Measurements from ENCODE around the gene LAMC3.

LAMC3 gene

GRCh38 chr9:131020388-131020787 is 11.4 kb downstream of the LAMC3 start:
- no peak for TF ChIP-seq ZFX (IDR thresholded peaks at IDR 0.05; ENCODE audit: borderline replicate concordance)
- no peak for TF ChIP-seq CTCF (IDR thresholded peaks at IDR 0.05)
- no peak overlapping the region for H3K27ac ChIP-seq

GRCh38 chr9:131020862-131021261 is 11.9 kb downstream of the LAMC3 start:
- no peak for TF ChIP-seq CTCF (IDR thresholded peaks at IDR 0.05)
- TF ChIP-seq ZFX (IDR thresholded peaks at IDR 0.05; ENCODE audit: borderline replicate concordance), result no peak
- no peak overlapping the region for H3K27ac ChIP-seq

GRCh38 chr9:131021785-131022184 is 12.8 kb downstream of the LAMC3 start:
- TF ChIP-seq ZFX (IDR thresholded peaks at IDR 0.05; ENCODE audit: borderline replicate concordance), result no peak
- no peak for TF ChIP-seq CTCF (IDR thresholded peaks at IDR 0.05)
- H3K27ac ChIP-seq, result no peak overlapping the region

- H3K27ac ChIP-seq, result no peak overlapping the region
- TF ChIP-seq ZFX (IDR thresholded peaks at IDR 0.05; ENCODE audit: borderline replicate concordance) (no peak), CTCF (IDR thresholded peaks at IDR 0.05) (no peak)
Observed at GRCh38 chr9:131024978-131025868, 16.2 kb downstream of the LAMC3 start.

GRCh38 chr9:131025953-131026858 is 17.2 kb downstream of the LAMC3 start:
- H3K27ac ChIP-seq, result no peak overlapping the region
- TF ChIP-seq ZFX (IDR thresholded peaks at IDR 0.05; ENCODE audit: borderline replicate concordance), result no peak
- peak; percentile 32 for TF ChIP-seq CTCF (IDR thresholded peaks at IDR 0.05)

- TF ChIP-seq ZFX (IDR thresholded peaks at IDR 0.05; ENCODE audit: borderline replicate concordance), result no peak
- no peak for TF ChIP-seq CTCF (IDR thresholded peaks at IDR 0.05)
- no peak overlapping the region for H3K27ac ChIP-seq
Observed at GRCh38 chr9:131027048-131027871, 18.3 kb downstream of the LAMC3 start.
